Measurements from ENCODE around the gene CHN1. TPM values are rescaled to one million over a fixed set of nuclear protein-coding genes. Genes with fewer than 3 reads are reported as not detected.

CHN1 gene
- total RNA-seq, 1 donor = 3.0 TPM

DNA sequence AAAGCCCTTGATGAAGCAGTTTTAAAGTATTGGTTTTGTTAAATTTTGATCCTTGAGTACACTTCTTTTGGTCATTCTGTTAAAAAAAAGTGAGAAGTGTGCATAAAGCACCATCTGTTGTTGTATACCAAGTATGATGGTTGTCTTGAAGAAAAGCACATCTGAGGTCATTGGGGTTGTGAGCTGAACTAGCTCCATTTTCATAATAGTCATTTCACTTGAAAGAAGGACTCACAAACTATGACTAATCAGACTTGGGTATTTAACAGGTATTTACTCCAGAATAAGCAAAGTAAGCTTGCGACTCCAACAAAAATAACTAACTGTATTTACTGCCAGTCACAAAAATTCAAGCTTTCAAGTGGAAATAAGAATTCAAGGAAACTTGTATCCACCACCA lies 35.1 kb downstream of the CHN1 start:
- Histone ChIP-seq H3K4me1 (ENCODE audit: insufficient read depth, low read length) (no peaks in the 10 kb centered on the region), H3K4me3 (ENCODE audit: low read length) (no peak overlapping the region), H3K9me3 (ENCODE audit: low read depth, low read length) (no peaks in the 10 kb centered on the region), H3K27me3 (ENCODE audit: insufficient read depth, low read length) (peaks cover 6% of the 10 kb centered on the region)

DNA sequence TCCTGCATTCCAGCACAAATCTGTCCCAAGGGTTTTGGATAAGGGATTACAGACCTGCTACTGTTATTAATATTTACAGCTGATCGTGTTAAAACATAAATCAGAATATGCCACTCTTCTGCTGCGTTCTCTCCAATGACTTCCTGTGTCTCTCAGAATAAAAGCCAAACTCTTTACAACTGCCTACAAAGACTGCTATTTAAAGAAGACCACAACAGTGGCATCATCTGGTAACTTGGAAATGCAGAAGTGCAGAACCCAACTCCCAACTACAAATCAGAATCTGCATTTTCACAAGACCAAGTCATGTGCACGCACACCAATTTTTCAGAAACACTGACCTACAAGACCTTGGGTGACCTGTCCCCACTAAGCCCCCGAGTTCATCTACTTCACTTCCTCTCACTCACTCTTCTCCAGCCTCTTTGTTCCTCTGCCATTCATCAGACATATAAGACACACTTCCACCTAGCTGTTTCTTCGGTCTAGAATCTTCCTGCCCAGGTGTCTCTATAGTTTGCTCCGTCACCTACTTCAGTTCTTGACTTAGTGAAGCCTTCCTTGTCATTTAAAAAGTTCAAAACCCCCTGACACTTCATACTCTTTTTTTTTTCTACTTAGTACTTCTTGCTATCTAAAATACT lies 36.0 kb downstream of the CHN1 start:
- Histone ChIP-seq H3K27me3 (ENCODE audit: insufficient read depth, low read length) (peaks cover 6% of the 10 kb centered on the region), H3K4me1 (ENCODE audit: insufficient read depth, low read length) (no peaks in the 10 kb centered on the region), H3K4me3 (ENCODE audit: low read length) (no peak overlapping the region), H3K9me3 (ENCODE audit: low read depth, low read length) (no peaks in the 10 kb centered on the region)

DNA sequence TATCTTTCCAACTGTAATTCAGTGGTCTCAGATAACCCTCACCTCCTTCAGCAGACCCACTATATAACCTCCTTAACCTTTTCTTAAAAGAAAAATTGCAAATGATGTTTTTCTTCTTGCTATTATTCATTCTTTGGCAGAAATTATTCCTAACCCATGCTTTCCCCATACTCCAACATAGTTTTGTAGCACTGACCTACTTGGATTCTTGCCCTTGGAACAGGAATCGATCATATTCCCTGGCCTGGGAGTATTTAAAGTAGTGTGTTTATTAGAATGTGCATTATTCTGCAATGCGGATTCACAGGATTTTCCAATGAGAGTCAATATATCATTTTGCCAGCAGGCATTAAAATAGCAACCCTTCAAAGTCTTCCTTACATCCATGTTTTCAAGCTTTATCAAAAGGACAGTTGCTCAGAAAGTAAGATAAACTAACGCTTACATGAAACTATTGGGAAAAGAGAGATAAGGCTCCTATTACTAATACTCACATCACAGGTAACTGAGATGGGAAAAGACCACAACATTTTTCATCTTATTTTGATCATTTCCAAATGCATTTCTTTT lies 37.4 kb downstream of the CHN1 start:
- Histone ChIP-seq H3K4me1 (ENCODE audit: insufficient read depth, low read length) (no peaks in the 10 kb centered on the region), H3K27me3 (ENCODE audit: insufficient read depth, low read length) (peaks cover 6% of the 10 kb centered on the region), H3K4me3 (ENCODE audit: low read length) (no peak overlapping the region), H3K9me3 (ENCODE audit: low read depth, low read length) (no peaks in the 10 kb centered on the region)

DNA sequence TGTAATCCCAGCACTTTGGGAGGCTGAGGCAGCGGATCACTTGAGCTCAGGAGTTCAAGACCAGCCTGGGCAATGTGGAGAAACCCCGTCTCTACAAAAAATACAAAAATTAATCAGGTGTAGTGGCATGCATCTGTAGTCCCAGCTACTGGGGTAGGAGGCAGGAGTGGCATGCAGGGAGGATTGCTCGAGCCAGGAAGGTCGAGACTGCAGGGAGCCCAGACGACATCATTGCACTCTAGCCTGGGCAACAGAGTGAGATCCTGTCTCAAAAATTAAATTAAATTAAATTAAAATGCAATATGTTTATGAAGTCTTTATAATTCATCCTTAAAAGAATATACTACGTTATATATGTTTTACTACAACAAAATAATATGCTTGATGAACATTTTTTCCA lies 38.1 kb downstream of the CHN1 start:
- Histone ChIP-seq H3K9me3 (ENCODE audit: low read depth, low read length) (no peaks in the 10 kb centered on the region), H3K27me3 (ENCODE audit: insufficient read depth, low read length) (peaks cover 6% of the 10 kb centered on the region), H3K4me1 (ENCODE audit: insufficient read depth, low read length) (no peaks in the 10 kb centered on the region), H3K4me3 (ENCODE audit: low read length) (no peak overlapping the region)

DNA sequence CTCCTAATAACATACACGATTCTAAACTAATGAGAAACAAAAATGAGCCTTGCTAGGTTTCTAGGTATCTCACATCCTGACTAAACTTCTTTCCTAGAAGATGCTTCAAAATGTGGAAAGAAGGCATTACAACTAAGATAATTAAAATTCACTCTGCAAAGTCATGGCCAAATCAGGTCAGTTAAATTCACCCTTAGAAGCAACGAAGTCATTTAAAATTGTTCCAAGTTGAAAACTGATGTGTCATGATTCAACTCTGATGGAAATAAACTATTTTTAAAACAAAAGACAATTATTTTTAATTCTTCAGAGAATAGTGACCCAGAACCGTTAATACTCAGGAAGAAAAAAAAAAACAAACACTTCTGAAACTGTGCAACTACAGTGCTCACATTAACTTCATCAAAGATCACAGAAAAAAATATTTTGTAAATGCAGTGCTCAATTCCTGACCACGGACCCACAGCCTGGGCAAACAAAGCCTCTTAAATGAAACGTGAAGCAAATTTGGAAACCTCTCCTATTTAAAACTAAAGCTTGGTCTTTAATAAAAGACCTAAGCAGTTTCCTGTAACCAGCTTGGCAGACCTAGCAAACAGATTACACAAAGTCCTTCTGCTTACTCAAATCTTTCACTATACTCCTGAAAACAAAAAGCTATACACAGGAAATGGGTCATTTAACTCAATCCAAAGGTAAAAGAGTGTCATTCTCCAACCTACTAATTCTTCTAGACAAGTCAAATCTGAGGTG lies 39.0 kb downstream of the CHN1 start:
- Histone ChIP-seq H3K9me3 (ENCODE audit: low read depth, low read length) (no peaks in the 10 kb centered on the region), H3K27me3 (ENCODE audit: insufficient read depth, low read length) (peaks cover 6% of the 10 kb centered on the region), H3K4me1 (ENCODE audit: insufficient read depth, low read length) (no peaks in the 10 kb centered on the region), H3K4me3 (ENCODE audit: low read length) (no peak overlapping the region)

DNA sequence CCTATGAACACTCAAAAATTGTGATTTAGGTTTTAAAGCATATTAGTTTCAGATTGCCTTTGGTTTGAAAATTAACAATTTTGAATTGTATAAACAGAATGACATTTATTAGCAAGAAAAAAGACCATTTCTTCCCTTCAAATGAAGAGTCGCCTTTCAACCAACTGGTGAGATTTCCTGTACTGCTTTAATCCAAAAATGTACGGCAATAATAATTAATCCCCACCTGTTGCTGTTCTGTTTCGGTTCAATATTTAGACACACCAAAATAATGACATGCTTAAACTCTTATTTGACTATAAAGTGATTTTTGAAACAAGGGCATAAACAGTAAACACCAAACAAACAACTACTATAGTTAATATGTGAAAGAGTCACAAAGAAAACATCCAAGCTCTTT lies 39.6 kb downstream of the CHN1 start:
- Histone ChIP-seq H3K4me3 (ENCODE audit: low read length) (no peak overlapping the region), H3K4me1 (ENCODE audit: insufficient read depth, low read length) (no peaks in the 10 kb centered on the region), H3K9me3 (ENCODE audit: low read depth, low read length) (no peaks in the 10 kb centered on the region), H3K27me3 (ENCODE audit: insufficient read depth, low read length) (peaks cover 6% of the 10 kb centered on the region)

DNA sequence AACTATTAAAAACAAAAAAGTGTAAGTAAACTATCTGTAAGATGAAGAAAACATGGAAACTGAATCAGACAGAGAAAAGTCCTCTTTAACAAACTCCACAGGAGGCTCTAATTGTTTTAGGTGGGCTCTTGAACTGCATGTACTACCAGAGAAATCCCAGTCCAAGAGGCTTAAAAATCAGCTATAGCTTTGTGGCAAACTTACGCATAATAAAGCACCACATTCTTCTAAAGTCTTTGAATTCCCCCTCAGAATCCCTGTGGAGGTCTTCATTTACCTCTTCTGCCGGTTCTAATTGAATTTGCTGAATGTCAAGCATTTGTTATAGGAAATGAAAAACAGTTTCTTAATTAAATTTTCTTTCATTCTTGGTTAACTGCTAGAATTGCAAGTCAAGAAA lies 40.8 kb downstream of the CHN1 start:
- no peak overlapping the region for H3K4me3 ChIP-seq (ENCODE audit: low read length)
- H3K9me3 ChIP-seq (ENCODE audit: low read depth, low read length) = no peaks in the 10 kb centered on the region
- H3K27me3 ChIP-seq (ENCODE audit: insufficient read depth, low read length) = peaks cover 4% of the 10 kb centered on the region
- no peaks in the 10 kb centered on the region for H3K4me1 ChIP-seq (ENCODE audit: insufficient read depth, low read length)

DNA sequence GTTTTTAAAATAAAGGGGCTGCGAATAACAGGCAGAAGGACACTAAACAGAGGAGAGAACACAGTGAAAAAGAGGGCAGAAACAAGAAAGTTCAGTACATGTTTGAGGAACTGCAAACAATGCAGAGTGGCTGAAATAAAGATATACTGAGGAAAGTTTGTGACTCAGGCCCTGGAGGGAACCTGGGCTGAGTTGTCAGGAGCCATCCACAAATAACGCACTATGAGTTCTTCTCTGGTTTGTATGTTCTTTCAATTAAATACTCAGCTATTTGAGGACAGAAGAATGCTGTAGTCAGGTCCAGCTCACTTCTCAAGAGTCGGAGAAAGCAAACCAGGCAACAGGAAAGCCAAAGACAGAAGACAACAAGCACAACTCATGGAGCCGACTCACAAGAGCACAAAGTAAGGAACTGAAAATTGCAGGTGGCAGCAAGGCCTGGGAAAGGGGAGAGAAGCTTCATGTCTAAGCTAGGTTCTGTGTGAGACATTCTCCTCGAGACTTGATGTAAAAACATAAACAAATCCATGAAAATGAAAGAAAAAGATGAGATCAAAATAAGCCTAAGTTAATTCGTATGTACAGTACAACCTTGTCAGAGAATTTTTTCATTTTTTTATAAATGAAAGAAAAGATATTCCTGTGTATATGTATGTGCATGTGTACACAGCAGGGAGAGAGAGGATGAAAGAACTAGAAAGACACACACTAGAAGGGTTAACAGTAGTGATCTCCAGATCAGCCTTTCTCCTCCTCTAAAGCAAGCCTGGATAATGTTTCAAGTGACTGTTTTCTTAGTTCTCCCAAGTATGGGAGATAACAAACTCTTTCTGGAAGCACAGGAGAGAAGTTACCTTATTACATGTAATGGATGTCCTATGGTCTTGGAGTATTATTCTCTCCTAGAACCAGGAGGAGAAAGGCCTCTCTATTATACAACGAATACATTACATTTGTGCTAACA lies 41.5 kb downstream of the CHN1 start:
- Histone ChIP-seq H3K9me3 (ENCODE audit: low read depth, low read length) (no peaks in the 10 kb centered on the region), H3K4me3 (ENCODE audit: low read length) (no peak overlapping the region), H3K27me3 (ENCODE audit: insufficient read depth, low read length) (peaks cover 4% of the 10 kb centered on the region), H3K4me1 (ENCODE audit: insufficient read depth, low read length) (no peaks in the 10 kb centered on the region)

DNA sequence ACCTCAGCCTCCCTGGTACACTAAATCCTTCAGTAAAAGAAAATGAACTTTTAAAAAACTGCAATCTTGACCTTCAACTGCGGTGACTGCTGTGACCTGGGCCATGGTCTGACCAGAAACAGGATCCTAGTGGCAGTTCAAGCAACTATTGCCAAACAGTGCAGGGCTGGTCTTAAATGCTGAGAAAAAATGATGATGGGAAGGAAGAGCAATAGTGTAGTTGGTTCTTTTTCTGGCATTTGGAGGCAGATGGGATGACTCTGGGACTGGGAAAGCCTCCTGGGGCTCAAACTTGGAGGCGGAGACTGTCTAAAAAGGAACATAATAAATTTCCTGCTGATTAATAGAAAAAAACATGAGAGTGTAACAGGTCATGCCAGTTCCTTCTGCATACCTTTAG lies 45.4 kb downstream of the CHN1 start:
- Histone ChIP-seq H3K4me1 (ENCODE audit: insufficient read depth, low read length) (no peaks in the 10 kb centered on the region), H3K4me3 (ENCODE audit: low read length) (no peak overlapping the region), H3K9me3 (ENCODE audit: low read depth, low read length) (no peaks in the 10 kb centered on the region), H3K27me3 (ENCODE audit: insufficient read depth, low read length) (no peaks in the 10 kb centered on the region)

DNA sequence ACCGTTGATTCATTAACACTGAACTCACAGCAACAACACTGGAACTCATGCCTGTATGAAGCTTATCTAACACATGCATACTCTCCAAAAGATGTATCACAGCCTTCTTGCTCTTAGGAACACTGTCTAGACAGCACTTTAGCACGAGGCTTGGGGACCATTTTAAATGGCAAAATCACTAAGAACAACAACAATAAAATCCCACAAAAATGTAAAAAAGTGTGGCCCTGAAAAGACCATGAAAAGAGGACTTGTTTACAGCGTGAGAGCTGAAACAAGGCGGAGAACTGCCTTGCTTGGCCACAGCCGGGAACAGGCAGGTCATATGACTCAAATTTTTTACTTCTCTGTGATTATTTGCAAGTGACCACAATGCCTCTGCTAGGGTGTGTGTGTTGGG lies 48.1 kb downstream of the CHN1 start:
- no peak overlapping the region for H3K4me3 ChIP-seq (ENCODE audit: low read length)
- no peaks in the 10 kb centered on the region for H3K9me3 ChIP-seq (ENCODE audit: low read depth, low read length)
- H3K27me3 ChIP-seq (ENCODE audit: insufficient read depth, low read length) = peaks cover 7% of the 10 kb centered on the region
- no peaks in the 10 kb centered on the region for H3K4me1 ChIP-seq (ENCODE audit: insufficient read depth, low read length)

DNA sequence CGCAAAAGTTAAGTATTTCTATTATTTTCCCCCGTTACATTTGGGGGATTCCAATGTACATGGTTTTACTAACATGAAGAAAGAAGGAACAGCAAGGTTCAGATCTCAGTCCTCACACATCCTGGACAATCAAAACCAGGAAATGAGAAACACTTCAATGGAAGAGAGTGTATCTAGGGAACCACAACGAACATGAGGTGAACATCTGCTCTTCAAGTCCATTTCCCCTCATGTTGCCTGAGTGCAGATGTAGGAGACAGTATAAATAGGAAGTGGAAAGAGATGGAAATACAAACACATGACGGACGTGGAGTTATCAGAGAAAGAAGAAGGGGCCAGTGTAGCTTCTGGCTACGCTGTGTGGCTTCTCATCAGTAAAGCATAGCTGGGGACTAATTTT lies 52.6 kb downstream of the CHN1 start:
- no peak overlapping the region for H3K4me3 ChIP-seq (ENCODE audit: low read length)
- no peaks in the 10 kb centered on the region for H3K9me3 ChIP-seq (ENCODE audit: low read depth, low read length)
- no peaks in the 10 kb centered on the region for H3K4me1 ChIP-seq (ENCODE audit: insufficient read depth, low read length)
- peaks cover 7% of the 10 kb centered on the region for H3K27me3 ChIP-seq (ENCODE audit: insufficient read depth, low read length)

DNA sequence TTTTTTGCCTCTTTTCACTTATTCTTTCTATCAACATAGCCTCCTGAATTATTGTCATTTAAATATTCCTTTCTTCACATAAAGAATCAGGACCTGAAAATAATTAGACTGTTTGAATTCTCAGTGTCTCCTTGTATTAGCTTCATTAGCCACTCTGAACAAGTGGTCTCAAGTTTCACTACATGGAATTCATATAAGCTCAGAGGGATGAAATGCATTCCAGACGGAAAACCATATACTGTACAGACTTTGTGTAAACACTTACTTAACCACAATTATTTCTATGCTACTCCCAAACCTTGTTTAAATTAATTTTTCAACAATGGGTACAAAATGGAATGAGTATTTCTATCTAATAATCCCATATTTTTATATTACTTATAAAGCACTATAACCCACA lies 53.4 kb downstream of the CHN1 start:
- Histone ChIP-seq H3K9me3 (ENCODE audit: low read depth, low read length) (no peaks in the 10 kb centered on the region), H3K27me3 (ENCODE audit: insufficient read depth, low read length) (peaks cover 7% of the 10 kb centered on the region), H3K4me3 (ENCODE audit: low read length) (no peak overlapping the region), H3K4me1 (ENCODE audit: insufficient read depth, low read length) (no peaks in the 10 kb centered on the region)

DNA sequence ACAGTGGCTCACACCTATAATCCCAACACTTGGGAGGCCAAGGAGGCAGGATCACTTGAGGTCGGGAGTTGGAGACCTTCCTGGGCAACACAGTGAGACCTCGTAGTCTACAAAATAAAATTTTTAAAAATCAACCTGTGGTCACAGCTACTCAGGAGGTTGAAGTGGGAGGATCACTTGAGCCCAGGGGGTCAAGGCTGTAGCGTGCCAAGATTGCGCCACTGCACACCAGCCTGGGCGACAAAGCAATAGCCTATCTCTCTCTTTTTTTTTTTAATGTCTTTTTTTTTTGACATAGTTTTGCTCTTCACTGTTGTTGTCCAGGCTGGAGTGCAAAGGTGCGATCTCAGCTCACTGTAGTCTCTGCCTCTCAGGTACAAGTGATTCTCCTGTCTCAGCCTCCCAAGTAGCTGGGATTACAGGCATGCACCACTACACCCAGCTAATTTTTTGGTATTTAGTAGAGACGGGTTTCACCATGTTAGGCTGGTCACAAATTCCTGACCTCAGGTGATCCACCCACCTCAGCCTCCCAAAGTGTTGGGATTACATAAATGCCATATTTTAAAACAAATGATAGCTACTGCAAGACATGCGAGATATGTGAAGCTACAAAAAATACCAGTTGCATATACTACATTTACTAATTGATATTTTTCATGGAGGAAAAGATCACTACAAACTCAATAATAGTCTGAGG lies 55.0 kb downstream of the CHN1 start:
- Histone ChIP-seq H3K9me3 (ENCODE audit: low read depth, low read length) (no peaks in the 10 kb centered on the region), H3K4me1 (ENCODE audit: insufficient read depth, low read length) (no peaks in the 10 kb centered on the region), H3K4me3 (ENCODE audit: low read length) (no peak overlapping the region), H3K27me3 (ENCODE audit: insufficient read depth, low read length) (peaks cover 7% of the 10 kb centered on the region)

DNA sequence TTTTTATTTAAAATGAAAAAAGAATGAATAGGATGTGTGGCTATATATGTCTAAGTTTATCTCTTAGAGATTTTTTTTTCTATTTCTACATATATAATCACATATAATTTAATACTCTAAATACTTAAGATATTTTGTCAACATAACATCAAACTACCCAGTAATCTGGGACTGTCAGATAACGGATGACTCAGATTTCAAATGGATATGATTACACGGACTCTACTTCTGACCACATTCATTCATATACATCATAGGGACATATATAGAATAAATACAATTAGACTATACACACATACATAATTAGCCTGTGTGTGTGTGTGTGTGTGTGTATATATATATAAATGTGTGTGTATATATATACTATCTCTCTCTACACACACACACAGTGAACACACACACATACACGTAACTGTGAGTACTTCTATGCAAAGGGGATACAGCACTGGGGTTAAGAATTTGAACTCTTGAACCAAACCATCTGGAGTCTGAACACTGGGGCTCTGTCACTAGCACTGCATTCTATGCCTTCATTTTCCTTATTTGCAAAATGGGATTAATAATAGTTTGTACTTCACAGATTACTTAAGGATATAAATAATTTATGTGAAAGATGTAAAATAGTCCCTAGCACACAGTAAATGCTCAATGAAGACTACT lies 59.5 kb downstream of the CHN1 start:
- Histone ChIP-seq H3K27me3 (ENCODE audit: insufficient read depth, low read length) (no peaks in the 10 kb centered on the region), H3K4me3 (ENCODE audit: low read length) (no peak overlapping the region), H3K9me3 (ENCODE audit: low read depth, low read length) (no peaks in the 10 kb centered on the region), H3K4me1 (ENCODE audit: insufficient read depth, low read length) (no peaks in the 10 kb centered on the region)

All from mononuclear cell (primary cell).